RWPE2 (cell line): ENCODE data around the gene SLC4A1.

Source experiments
- ATAC-seq: fragments of 200-7000 bp; cut with Tn5 transposase; 3 replicates; pipeline ENCODE4 v1.9.1; 2021; ENCODE audit warnings: low read depth
- DNase-seq: peaks from one replicate; pipeline ENCODE4 v3.0.0-alpha.2; 2020; ENCODE audit warnings: low spot score
- H3K27ac ChIP-seq: fragments of 450-650 bp; 2 replicates; pipeline ENCODE4 v1.5.1; 2017; ENCODE audit warnings: mild to moderate bottlenecking; ENCODE audit not compliant: poor library complexity, severe bottlenecking
- H3K27me3 ChIP-seq: fragments of 250-450 bp; sonication (Bioruptor Pico); 2 replicates; pipeline ENCODE4 v1.5.1; 2021; ENCODE audit warnings: mild to moderate bottlenecking, moderate library complexity; ENCODE audit not compliant: insufficient read depth, poor library complexity, severe bottlenecking
- H3K36me3 ChIP-seq: fragments of 250-450 bp; sonication (Bioruptor Pico); 2 replicates; pipeline ENCODE4 v1.5.1; 2020; ENCODE audit warnings: low read depth, mild to moderate bottlenecking, moderate library complexity
- H3K4me1 ChIP-seq: fragments of 250-450 bp; sonication (Bioruptor Pico); 2 replicates; pipeline ENCODE4 v1.5.1; 2021; ENCODE audit warnings: mild to moderate bottlenecking, moderate library complexity; ENCODE audit not compliant: insufficient read depth, poor library complexity, severe bottlenecking
- H3K4me3 ChIP-seq: fragments of 250-450 bp; sonication (Bioruptor Pico); 2 replicates; pipeline ENCODE4 v1.5.1; 2021; ENCODE audit warnings: mild to moderate bottlenecking, moderate library complexity; ENCODE audit not compliant: severe bottlenecking
- H3K9me3 ChIP-seq: fragments of 250-450 bp; sonication (Bioruptor Pico); 2 replicates; pipeline ENCODE4 v1.5.1; 2021; ENCODE audit warnings: mild to moderate bottlenecking, moderate library complexity; ENCODE audit not compliant: severe bottlenecking
- CTCF ChIP-seq: fragments of 450-650 bp; IDR thresholded peaks from one replicate; pipeline ENCODE4 v1.5.1; 2017; ENCODE audit warnings: mild to moderate bottlenecking, moderate library complexity; ENCODE audit not compliant: poor library complexity, severe bottlenecking

The SLC4A1 gene

GRCh38 chr17:44222112-44222869 is 45.6 kb downstream of the SLC4A1 start:
- peak; percentile 85 for DNase-seq
- Histone ChIP-seq H3K27ac (peak overlapping the region; percentile 95), H3K36me3 (peaks cover 2% of the 10 kb centered on the region), H3K4me1 (peaks cover 19% of the 10 kb centered on the region), H3K9me3 (no peaks in the 10 kb centered on the region), H3K4me3 (peak overlapping the region; percentile 83), H3K27me3 (no peaks in the 10 kb centered on the region)
- peak; percentile 32 for ATAC-seq
- peak; percentile 29 for TF ChIP-seq CTCF

- Histone ChIP-seq H3K27ac (peak overlapping the region; percentile 95), H3K36me3 (peaks cover 7% of the 10 kb centered on the region), H3K9me3 (no peaks in the 10 kb centered on the region), H3K4me3 (peak overlapping the region; percentile 83), H3K27me3 (no peaks in the 10 kb centered on the region), H3K4me1 (peaks cover 19% of the 10 kb centered on the region)
- ATAC-seq (no peak), DNase-seq (no peak)
- TF ChIP-seq CTCF = no peak
These were observed 46.1 kb downstream of the SLC4A1 start for GRCh38 chr17:44221862-44222111.

GRCh38 chr17:44221084-44221861 is 46.7 kb downstream of the SLC4A1 start:
- Histone ChIP-seq H3K27ac (peak overlapping the region; percentile 95), H3K9me3 (no peaks in the 10 kb centered on the region), H3K4me1 (peaks cover 19% of the 10 kb centered on the region), H3K36me3 (peaks cover 12% of the 10 kb centered on the region), H3K27me3 (no peaks in the 10 kb centered on the region), H3K4me3 (peak overlapping the region; percentile 83)
- TF ChIP-seq CTCF = no peak
- ATAC-seq (peak; percentile 32), DNase-seq (peak; percentile 83)

GRCh38 chr17:44220213-44221083 is 47.5 kb downstream of the SLC4A1 start:
- Histone ChIP-seq H3K4me1 (peaks cover 19% of the 10 kb centered on the region), H3K36me3 (peaks cover 20% of the 10 kb centered on the region), H3K27ac (peak overlapping the region; percentile 95), H3K9me3 (no peaks in the 10 kb centered on the region), H3K4me3 (peak overlapping the region; percentile 83), H3K27me3 (no peaks in the 10 kb centered on the region)
- no peak for TF ChIP-seq CTCF
- ATAC-seq (peak; percentile 7; the same call in 1 of the 3 replicates), DNase-seq (no peak)
